DMS53 treated with DMSO at 0.1 percent for 48 hours (cell line): ENCODE measurements around the gene PSMD1.

Experiments
- DNase-seq: peaks from one replicate; lab custom pipeline; 2025; ENCODE audit not compliant: unreplicated experiment; lab: John Stamatoyannopoulos, UW

Gene PSMD1

GRCh38 chr2:231034291-231034882 lies 22.3 kb upstream of the PSMD1 start:
- DNase-seq = no peak

GRCh38 chr2:231036131-231036530 lies 20.5 kb upstream of the PSMD1 start:
- no peak for DNase-seq

GRCh38 chr2:231036578-231037106 lies 20.0 kb upstream of the PSMD1 start:
- DNase-seq = no peak

GRCh38 chr2:231037202-231037730 lies 19.4 kb upstream of the PSMD1 start, which contains the start of gene C2orf72:
Gene C2orf72, plus strand, starts transcription at chr2:231037523. Its CDS starts 43 bp downstream, at chr2:231037566.
- DNase-seq = no peak

GRCh38 chr2:231037731-231038482 lies 18.8 kb upstream of the PSMD1 start:
- no peak for DNase-seq

GRCh38 chr2:231038483-231039293 lies 18.0 kb upstream of the PSMD1 start:
- no peak for DNase-seq

- no peak for DNase-seq
Measured at GRCh38 chr2:231039294-231039664, 17.4 kb upstream of the PSMD1 start.

- DNase-seq = no peak
Measured at GRCh38 chr2:231039821-231040364, 16.8 kb upstream of the PSMD1 start.

GRCh38 chr2:231041061-231041689 lies 15.5 kb upstream of the PSMD1 start:
- no peak for DNase-seq

- no peak for DNase-seq
Measured at GRCh38 chr2:231043796-231044195, 12.9 kb upstream of the PSMD1 start.

- DNase-seq = no peak
Measured at GRCh38 chr2:231046916-231047273, 9.8 kb upstream of the PSMD1 start.

- DNase-seq = no peak
Measured at GRCh38 chr2:231047274-231047922, 9.3 kb upstream of the PSMD1 start.

GRCh38 chr2:231047923-231048915 lies 8.4 kb upstream of the PSMD1 start:
- DNase-seq = no peak

GRCh38 chr2:231049286-231050017 lies 7.2 kb upstream of the PSMD1 start:
- DNase-seq = no peak

GRCh38 chr2:231050018-231050901 lies 6.4 kb upstream of the PSMD1 start:
- peak; percentile 67 for DNase-seq

- no peak for DNase-seq
Measured at GRCh38 chr2:231051116-231051515, 5.6 kb upstream of the PSMD1 start.
